OCI-LY7 (cell line): ENCODE results near the gene ZIK1. TPM values are rescaled to one million over a fixed set of nuclear protein-coding genes. Genes with fewer than 3 reads are reported as not detected.

ENCODE experiments used
- Bru-seq: library from RNA; stranded (reverse); fragments of 400-500 nt; gene quantifications from one replicate; lab custom pipeline; 2021; lab: Mats Ljungman, UMichigan
- BruChase-seq, 2 experiments: library from RNA; stranded (reverse); fragments of 400-500 nt; gene quantifications; one replicate each; lab custom pipeline; 2021; lab: Mats Ljungman, UMichigan
- BruUV-seq: library from RNA; stranded (reverse); fragments of 400-500 nt; replicated peaks from 2 replicates; lab custom pipeline; 2021; lab: Mats Ljungman, UMichigan
- CTCF ChIA-PET: fragments of 300-600 bp; sonication (Branson Sonifier 250); formaldehyde crosslinking; loops from one replicate; lab custom pipeline; 2022; ENCODE audit warnings: antibody characterized with exemption; ENCODE audit not compliant: unreplicated experiment; lab: Charles Lee
- POLR2A ChIA-PET: fragments of 300-600 bp; sonication (Branson Sonifier 250); formaldehyde crosslinking; loops from one replicate; lab custom pipeline; 2022; ENCODE audit warnings: antibody characterized with exemption; lab: Charles Lee
- DNase-seq: peaks from one replicate; pipeline ENCODE4 v3.0.0-alpha.2; 2015; ENCODE audit warnings: low spot score
- H2AFZ ChIP-seq: fragments of 200-600 bp; sonication (generic), shearing (Covaris generic); 2 replicates; pipeline ENCODE4 v1.6.1; 2014; ENCODE audit warnings: mild to moderate bottlenecking, antibody characterized with exemption, low read length, moderate library complexity
- H3K27ac ChIP-seq: fragments of 200-600 bp; sonication (generic); 2 replicates; pipeline ENCODE4 v1.5.1; 2014; ENCODE audit warnings: mixed run types, low read depth, mild to moderate bottlenecking, moderate library complexity, low read length, inconsistent platforms; ENCODE audit not compliant: poor library complexity, severe bottlenecking
- H3K36me3 ChIP-seq: fragments of 200-600 bp; sonication (generic); 2 replicates; pipeline ENCODE4 v1.6.1; 2014; ENCODE audit warnings: mild to moderate bottlenecking, antibody characterized with exemption, low read length, moderate library complexity, mixed read lengths; ENCODE audit not compliant: insufficient read depth
- H3K4me1 ChIP-seq: fragments of 200-600 bp; sonication (generic); 2 replicates; pipeline ENCODE4 v1.5.1; 2014; ENCODE audit warnings: mild to moderate bottlenecking, low read length; ENCODE audit not compliant: insufficient read depth, poor library complexity, severe bottlenecking
- H3K4me2 ChIP-seq: fragments of 200-600 bp; sonication (generic); 2 replicates; pipeline ENCODE4 v1.6.1; 2014; ENCODE audit warnings: mild to moderate bottlenecking, low read length
- H3K4me3 ChIP-seq: fragments of 200-600 bp; sonication (generic); 2 replicates; pipeline ENCODE4 v1.5.1; 2014; ENCODE audit warnings: mild to moderate bottlenecking, low read depth, low read length; ENCODE audit not compliant: poor library complexity, severe bottlenecking
- H3K79me2 ChIP-seq: fragments of 200-600 bp; sonication (generic); 2 replicates; pipeline ENCODE4 v1.6.1; 2016; ENCODE audit warnings: low read depth, mild to moderate bottlenecking, low read length, moderate library complexity, mixed read lengths; ENCODE audit not compliant: insufficient read depth
- H3K9me2 ChIP-seq: fragments of 200-600 bp; sonication (generic); 2 replicates; pipeline ENCODE4 v1.6.1; 2016; ENCODE audit warnings: mild to moderate bottlenecking, low read length, mixed read lengths; ENCODE audit not compliant: insufficient read depth
- H3K9me3 ChIP-seq: fragments of 200-600 bp; sonication (generic); 2 replicates; pipeline ENCODE4 v1.6.1; 2014; ENCODE audit warnings: mild to moderate bottlenecking, mixed run types, low read length, mixed read lengths
- H4K20me1 ChIP-seq: fragments of 200-600 bp; sonication (generic); 2 replicates; pipeline ENCODE4 v1.6.1; 2014; ENCODE audit warnings: mild to moderate bottlenecking, antibody characterized with exemption, low read length, moderate library complexity, mixed read lengths; ENCODE audit not compliant: insufficient read depth
- CTCF ChIP-seq: fragments of 200-600 bp; sonication (generic); conservative IDR thresholded peaks from 2 replicates; pipeline ENCODE4 v1.5.1; 2014; ENCODE audit warnings: mild to moderate bottlenecking, antibody characterized with exemption, low read length, moderate library complexity, mixed read lengths
- EZH2phosphoT487 ChIP-seq: fragments of 200-600 bp; sonication (generic); IDR thresholded peaks from 2 replicates; pipeline ENCODE4 v1.6.1; 2018; ENCODE audit warnings: low read depth, borderline replicate concordance, mild to moderate bottlenecking, mixed run types, antibody characterized with exemption, low read length, moderate library complexity, mixed read lengths
- intact Hi-C: fragments of 100-400 bp; cut with micrococcal nuclease; formaldehyde crosslinking; loops from one replicate; pipeline ENCODE4 v1.10.0; 2022; ENCODE audit not compliant: unreplicated experiment
- long read RNA-seq: library from polyadenylated mRNA; stranded (forward); transcript quantifications from one replicate; pipeline ENCODE4 v2.0.0, GENCODE V29; 2022
- total RNA-seq, 2 experiments: library from RNA; depleted of rRNA in 1 of 2; stranded (reverse); fragments of >200 nt in 1 of 2; shearing (Covaris generic) in 1 of 2; gene quantifications; 2 replicates each; pipeline ENCODE4 v1.2.3, GENCODE V29; 2014 to 2022

The ZIK1 gene
- total RNA-seq (2014; rRNA removed; shearing (Covaris generic)) (0.47 and 0.98 TPM in 2 replicates), total RNA-seq (2022) (not detected in 2 replicates), Bru-seq, nascent RNA (percentile 13 among the genes with signal in this experiment), BruChase-seq, experiment 1, labeled RNA remaining after a 6-hour chase (percentile 13 among the genes with signal in this experiment), BruChase-seq, experiment 2, labeled RNA remaining after a 2-hour chase (not detected)
- long read RNA-seq, result 0 reads

DNA sequence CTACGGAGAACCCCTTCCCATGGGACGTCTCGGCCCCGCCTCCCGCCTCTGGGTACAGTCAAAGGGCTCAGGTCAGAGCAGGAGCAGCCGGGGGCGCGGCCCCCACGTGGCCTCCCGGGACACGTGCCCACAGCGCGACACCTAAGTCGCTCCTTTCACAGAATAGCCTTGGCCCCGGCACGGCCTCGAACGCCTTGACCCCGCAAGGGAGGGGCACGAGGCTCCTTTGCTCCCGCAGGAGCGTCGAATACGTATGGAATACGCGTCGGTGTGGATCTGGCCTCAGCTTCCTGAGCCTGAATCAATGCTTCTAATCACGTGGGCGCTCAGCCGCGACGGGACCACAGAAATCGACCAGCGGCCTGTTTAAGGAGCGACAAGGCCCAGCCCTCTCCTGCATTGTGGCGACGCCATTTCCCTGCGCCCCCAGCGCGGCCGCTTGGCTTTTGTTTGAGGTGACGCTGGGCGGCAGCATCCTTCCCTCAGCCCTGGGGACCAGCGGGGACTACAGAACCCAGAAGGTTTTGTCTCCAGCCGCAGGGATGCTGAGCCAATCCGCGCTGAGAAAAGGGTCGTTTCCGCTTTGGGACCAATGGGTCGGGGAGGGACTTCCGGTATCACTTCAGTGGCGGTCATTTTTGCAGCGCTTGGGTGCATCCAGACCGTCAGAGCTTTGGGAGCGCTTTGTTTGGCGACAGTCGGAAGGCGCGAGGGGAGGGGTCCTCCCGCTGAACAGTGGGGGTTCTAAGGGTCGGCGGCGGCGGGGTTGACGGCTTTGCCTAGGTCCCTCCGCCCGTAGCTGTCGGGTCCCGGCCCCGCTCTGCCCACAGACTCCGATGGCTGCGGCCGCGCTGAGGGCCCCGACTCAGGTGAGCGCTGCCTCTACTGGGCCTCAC, at the start of gene ZIK1:
Gene ZIK1 (plus strand): TSS at position 625 of the 896 bp plus-strand sequence. CDS start 212 bp downstream, at position 837.
- H2AFZ ChIP-seq, result no peak within 1 kb of the TSS
- POLR2A ChIA-PET, result no interaction called here
- no TSS peak for BruUV-seq

GRCh38 chr19:57537953-57538547, 45.9 kb upstream of the ZIK1 start:
- TF ChIP-seq CTCF, result no peak
- no peak for TF ChIP-seq EZH2phosphoT487
- Histone ChIP-seq H3K9me3 (peaks cover 30% of the 10 kb centered on the region), H3K36me3 (peaks cover 94% of the 10 kb centered on the region), H3K27ac (no peak overlapping the region), H2AFZ (no peak overlapping the region), H3K4me3 (no peak overlapping the region), H3K4me1 (no peaks in the 10 kb centered on the region), H3K79me2 (no peaks in the 10 kb centered on the region), H4K20me1 (no peaks in the 10 kb centered on the region), H3K4me2 (no peak overlapping the region), H3K9me2 (no peaks in the 10 kb centered on the region)
- no peak for DNase-seq
- intact Hi-C loops, result no loop called here
- POLR2A ChIA-PET, result no interaction called here
- BruUV-seq, result no TSS peak
- CTCF ChIA-PET, result no interaction called here

More for the DNA sequence above, at the start of gene ZIK1:
- Histone ChIP-seq H3K9me2 (no peaks in the 10 kb centered on the region), H3K4me1 (no peaks in the 10 kb centered on the region), H3K36me3 (no peaks in the 10 kb centered on the region), H3K4me3 (no peak within 1 kb of the TSS), H3K4me2 (no peak within 1 kb of the TSS), H4K20me1 (no peaks in the 10 kb centered on the region), H3K9me3 (peaks cover 15% of the 10 kb centered on the region), H3K79me2 (no peaks in the 10 kb centered on the region), H3K27ac (no peak within 1 kb of the TSS)
- CTCF ChIA-PET, result no interaction called here
- intact Hi-C loops, result no loop called here
- TF ChIP-seq EZH2phosphoT487 (no peak), CTCF (no peak)
- DNase-seq, result no peak
